ENCODE data around the gene NPY.

NPY gene

DNA sequence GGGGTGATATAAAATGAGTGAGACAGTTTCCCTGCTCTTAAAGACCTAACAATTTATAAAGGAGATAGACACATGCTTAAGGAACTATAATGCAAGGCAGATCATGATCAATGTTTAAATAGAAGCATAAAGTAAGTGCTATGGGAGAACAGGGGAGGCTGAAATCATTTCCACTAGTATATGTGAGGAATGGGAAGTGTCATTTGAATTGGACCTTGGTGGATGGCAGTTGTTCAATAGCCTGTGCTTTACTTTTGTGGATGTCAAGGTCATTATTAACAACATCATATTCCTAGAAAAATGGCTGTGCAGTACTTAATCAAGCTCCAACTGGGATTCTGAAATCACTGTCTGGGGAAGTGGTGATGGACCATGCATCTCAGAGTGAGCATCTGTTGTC lies 14.7 kb downstream of the NPY start:
- H3K4me3 ChIP-seq (ENCODE audit: low read depth in 1 of 2, low read length in 1 of 2): no peak overlapping the region
- no peaks in the 10 kb centered on the region for H3K36me3 ChIP-seq
- H3K27me3 ChIP-seq: no peaks in the 10 kb centered on the region
- no peaks in the 10 kb centered on the region for H3K4me1 ChIP-seq (ENCODE audit: control insufficient read depth in 1 of 2, insufficient read depth in 1 of 2, low read depth in 1 of 2, low read length in 1 of 2)
- H3K9me3 ChIP-seq: no peaks in the 10 kb centered on the region
- H3K27ac ChIP-seq: no peak overlapping the region
- TF ChIP-seq, protein P1, sequence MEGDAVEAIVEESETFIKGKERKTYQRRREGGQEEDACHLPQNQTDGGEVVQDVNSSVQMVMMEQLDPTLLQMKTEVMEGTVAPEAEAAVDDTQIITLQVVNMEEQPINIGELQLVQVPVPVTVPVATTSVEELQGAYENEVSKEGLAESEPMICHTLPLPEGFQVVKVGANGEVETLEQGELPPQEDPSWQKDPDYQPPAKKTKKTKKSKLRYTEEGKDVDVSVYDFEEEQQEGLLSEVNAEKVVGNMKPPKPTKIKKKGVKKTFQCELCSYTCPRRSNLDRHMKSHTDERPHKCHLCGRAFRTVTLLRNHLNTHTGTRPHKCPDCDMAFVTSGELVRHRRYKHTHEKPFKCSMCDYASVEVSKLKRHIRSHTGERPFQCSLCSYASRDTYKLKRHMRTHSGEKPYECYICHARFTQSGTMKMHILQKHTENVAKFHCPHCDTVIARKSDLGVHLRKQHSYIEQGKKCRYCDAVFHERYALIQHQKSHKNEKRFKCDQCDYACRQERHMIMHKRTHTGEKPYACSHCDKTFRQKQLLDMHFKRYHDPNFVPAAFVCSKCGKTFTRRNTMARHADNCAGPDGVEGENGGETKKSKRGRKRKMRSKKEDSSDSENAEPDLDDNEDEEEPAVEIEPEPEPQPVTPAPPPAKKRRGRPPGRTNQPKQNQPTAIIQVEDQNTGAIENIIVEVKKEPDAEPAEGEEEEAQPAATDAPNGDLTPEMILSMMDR (IDR thresholded peaks at IDR 0.05): no peak

DNA sequence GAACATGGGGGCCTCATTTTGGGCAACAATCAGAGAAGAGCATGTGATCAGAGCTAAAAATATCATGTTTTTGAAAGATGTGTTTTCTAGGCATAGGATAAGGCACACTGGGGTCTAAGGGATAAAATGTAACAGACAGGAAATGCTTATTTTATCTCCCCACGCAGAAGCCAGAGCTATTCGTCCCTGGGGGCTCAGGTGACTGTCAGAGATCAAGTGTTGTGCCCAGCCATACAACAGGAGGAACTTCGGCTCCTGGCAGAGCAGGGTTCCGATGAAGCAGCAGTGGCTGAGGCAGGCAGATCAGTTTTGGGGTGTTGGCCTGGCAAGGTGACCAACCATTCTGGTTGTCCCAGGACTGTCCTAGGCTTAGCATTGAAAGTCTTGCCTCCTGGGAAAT lies 15.2 kb downstream of the NPY start:
- no peaks in the 10 kb centered on the region for H3K36me3 ChIP-seq
- no peak overlapping the region for H3K4me3 ChIP-seq (ENCODE audit: low read depth in 1 of 2, low read length in 1 of 2)
- TF ChIP-seq, protein P1 (IDR thresholded peaks at IDR 0.05): no peak
- H3K9me3 ChIP-seq: no peaks in the 10 kb centered on the region
- H3K27me3 ChIP-seq: no peaks in the 10 kb centered on the region
- H3K27ac ChIP-seq: no peak overlapping the region
- H3K4me1 ChIP-seq (ENCODE audit: control insufficient read depth in 1 of 2, insufficient read depth in 1 of 2, low read depth in 1 of 2, low read length in 1 of 2): no peaks in the 10 kb centered on the region

DNA sequence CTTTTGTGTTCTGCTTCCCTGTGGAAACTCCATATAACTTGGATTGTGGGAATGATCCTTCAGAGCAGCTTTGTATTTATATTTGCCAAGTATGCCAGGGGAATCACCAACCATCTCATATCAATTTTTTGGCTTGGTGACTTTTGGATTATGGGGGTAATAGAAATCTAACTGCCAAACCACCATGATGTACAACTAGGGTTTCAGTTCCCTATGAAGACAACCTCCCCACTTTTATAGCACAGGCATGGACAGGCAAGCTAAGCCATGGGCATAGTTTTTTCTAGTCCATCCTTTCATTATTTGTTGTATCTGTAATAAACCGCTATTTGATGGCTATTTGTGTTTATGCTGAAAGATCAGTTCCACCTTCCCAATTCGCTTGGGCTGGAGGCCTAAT lies 17.7 kb downstream of the NPY start:
- Histone ChIP-seq H3K27me3 (no peaks in the 10 kb centered on the region), H3K27ac (no peak overlapping the region), H3K9me3 (no peaks in the 10 kb centered on the region), H3K4me1 (ENCODE audit: control insufficient read depth in 1 of 2, insufficient read depth in 1 of 2, low read depth in 1 of 2, low read length in 1 of 2) (no peaks in the 10 kb centered on the region), H3K36me3 (no peaks in the 10 kb centered on the region), H3K4me3 (ENCODE audit: low read depth in 1 of 2, low read length in 1 of 2) (no peak overlapping the region)
- TF ChIP-seq, protein P1 (IDR thresholded peaks at IDR 0.05): no peak

DNA sequence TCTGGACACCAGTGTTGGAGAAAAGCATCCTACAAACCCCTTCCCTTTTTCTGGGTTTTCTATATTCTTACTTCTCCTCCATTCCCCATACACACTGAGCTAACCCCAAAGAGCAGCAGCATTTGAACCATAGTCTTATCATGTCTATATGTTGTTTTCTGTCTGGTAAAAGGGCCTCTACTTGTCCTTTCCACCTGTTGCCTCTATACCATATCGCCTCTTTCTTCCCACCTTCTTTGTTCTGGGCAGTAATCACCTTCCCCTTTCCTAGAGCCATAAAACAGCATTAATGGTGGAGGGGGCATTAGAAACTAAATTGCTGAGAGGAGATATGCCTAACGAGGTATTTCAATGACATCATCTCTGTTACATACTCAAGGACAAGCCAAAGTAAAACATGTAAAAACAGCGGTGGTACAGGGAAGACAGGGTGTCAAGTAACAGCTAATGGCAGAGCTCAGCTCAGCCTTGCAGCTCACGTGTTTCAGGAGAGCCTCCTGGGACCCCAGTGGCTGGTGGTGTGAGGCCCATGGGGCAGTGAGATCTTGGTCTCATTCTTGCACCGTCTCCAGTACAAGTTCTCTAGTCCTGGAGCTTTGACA lies 20.6 kb downstream of the NPY start:
- H3K4me3 ChIP-seq (ENCODE audit: low read depth in 1 of 2, low read length in 1 of 2): no peak overlapping the region
- TF ChIP-seq, protein P1 (IDR thresholded peaks at IDR 0.05): no peak
- no peaks in the 10 kb centered on the region for H3K27me3 ChIP-seq
- H3K4me1 ChIP-seq (ENCODE audit: control insufficient read depth in 1 of 2, insufficient read depth in 1 of 2, low read depth in 1 of 2, low read length in 1 of 2): no peaks in the 10 kb centered on the region
- H3K27ac ChIP-seq: no peak overlapping the region
- H3K36me3 ChIP-seq: no peaks in the 10 kb centered on the region
- H3K9me3 ChIP-seq: no peaks in the 10 kb centered on the region

DNA sequence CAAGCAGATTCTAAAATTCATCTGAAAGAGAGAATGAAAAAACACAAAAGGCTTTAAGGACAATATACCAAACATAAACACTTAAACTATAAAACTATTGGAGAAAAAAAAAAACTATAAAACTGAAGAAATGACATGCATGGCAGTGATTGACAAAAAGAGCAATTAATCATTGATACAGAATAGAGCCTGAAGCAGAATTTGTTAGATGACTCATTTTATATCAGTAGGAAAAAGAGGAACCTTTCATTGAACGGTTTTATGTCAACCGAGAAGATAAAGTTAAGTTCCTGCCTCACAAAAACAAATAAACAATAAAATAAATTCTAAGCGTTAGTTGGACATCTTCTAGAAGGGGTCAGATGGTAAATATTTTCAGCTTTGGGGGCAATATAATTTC lies 23.3 kb downstream of the NPY start:
- TF ChIP-seq, protein P1 (IDR thresholded peaks at IDR 0.05): no peak
- no peak overlapping the region for H3K4me3 ChIP-seq (ENCODE audit: low read depth in 1 of 2, low read length in 1 of 2)
- H3K36me3 ChIP-seq: no peaks in the 10 kb centered on the region
- H3K4me1 ChIP-seq (ENCODE audit: control insufficient read depth in 1 of 2, insufficient read depth in 1 of 2, low read depth in 1 of 2, low read length in 1 of 2): no peaks in the 10 kb centered on the region
- no peaks in the 10 kb centered on the region for H3K9me3 ChIP-seq
- H3K27ac ChIP-seq: no peak overlapping the region
- no peaks in the 10 kb centered on the region for H3K27me3 ChIP-seq

DNA sequence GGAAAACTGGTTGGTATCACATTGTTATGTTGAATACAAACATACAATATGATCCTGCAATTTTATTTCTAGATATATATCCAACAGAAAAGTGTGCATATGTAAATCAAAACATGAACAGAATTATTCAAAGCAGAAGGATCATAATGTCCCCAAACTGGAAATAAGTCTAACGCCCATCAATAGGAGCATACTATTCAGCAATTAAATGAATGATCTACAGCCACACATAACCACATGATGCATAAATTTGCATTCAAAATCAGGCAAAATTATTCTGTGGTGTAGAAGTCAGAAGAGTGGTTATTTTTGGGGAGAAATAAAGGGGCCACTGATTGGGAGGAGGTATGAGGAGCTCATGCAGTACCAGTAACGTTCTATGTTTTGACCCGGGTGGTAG lies 28.6 kb downstream of the NPY start:
- TF ChIP-seq, protein P1 (IDR thresholded peaks at IDR 0.05): no peak

More for the DNA sequence above, 28.6 kb downstream of the NPY start:
- Histone ChIP-seq H3K27me3 (no peaks in the 10 kb centered on the region), H3K36me3 (no peaks in the 10 kb centered on the region), H3K27ac (no peak overlapping the region), H3K4me3 (ENCODE audit: low read depth in 1 of 2, low read length in 1 of 2) (no peak overlapping the region), H3K9me3 (no peaks in the 10 kb centered on the region), H3K4me1 (ENCODE audit: control insufficient read depth in 1 of 2, insufficient read depth in 1 of 2, low read depth in 1 of 2, low read length in 1 of 2) (no peaks in the 10 kb centered on the region)
